ENCODE results near the gene GPSM1. TPM values are rescaled to one million over a fixed set of nuclear protein-coding genes. Genes with fewer than 3 reads are reported as not detected.
A peak's percentile ranks its signal among the peaks of the same experiment; 100 is the strongest.

GPSM1 gene
- total and polyA plus RNA-seq, 7 donors = 0.34 to 2.3 (median 1.3) TPM

DNA sequence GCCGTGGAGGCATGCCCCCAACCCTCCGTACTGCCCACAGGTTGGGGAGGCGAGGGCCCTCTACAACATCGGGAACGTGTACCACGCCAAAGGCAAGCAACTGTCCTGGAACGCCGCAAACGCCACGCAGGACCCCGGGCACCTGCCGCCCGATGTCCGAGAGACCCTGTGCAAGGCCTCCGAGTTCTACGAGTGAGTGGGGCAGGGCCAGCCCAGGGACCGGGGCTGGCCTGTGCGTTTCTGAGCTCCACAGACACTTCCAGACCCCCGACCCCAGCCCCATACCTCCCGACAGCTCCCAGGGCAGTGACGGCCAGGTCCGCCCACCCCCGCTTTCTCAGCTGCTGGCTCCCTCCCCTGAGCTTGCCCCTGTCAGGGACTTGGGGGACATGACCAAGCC, 9.5 kb downstream of the GPSM1 start:
- no peaks in the 10 kb centered on the region for H3K36me3 ChIP-seq (ENCODE audit: insufficient read depth in 1 of 2, low read depth in 1 of 2)
- no peaks in the 10 kb centered on the region for H3K9me3 ChIP-seq
- no peaks in the 10 kb centered on the region for H3K4me1 ChIP-seq
- intact Hi-C loops (cut with DNase I) = loop anchor here in 1 of 2 donors (10.0 kb wide), 1 partner anchor 298 kb away; no protein-coding TSS in a partner anchor
- no peak overlapping the region for H3K27ac ChIP-seq
- 92 to 93% (median 92%) methylated on average over 19 to 23 of the region's 23 CpGs for WGBS, 3 donors
- TF ChIP-seq, protein P1, sequence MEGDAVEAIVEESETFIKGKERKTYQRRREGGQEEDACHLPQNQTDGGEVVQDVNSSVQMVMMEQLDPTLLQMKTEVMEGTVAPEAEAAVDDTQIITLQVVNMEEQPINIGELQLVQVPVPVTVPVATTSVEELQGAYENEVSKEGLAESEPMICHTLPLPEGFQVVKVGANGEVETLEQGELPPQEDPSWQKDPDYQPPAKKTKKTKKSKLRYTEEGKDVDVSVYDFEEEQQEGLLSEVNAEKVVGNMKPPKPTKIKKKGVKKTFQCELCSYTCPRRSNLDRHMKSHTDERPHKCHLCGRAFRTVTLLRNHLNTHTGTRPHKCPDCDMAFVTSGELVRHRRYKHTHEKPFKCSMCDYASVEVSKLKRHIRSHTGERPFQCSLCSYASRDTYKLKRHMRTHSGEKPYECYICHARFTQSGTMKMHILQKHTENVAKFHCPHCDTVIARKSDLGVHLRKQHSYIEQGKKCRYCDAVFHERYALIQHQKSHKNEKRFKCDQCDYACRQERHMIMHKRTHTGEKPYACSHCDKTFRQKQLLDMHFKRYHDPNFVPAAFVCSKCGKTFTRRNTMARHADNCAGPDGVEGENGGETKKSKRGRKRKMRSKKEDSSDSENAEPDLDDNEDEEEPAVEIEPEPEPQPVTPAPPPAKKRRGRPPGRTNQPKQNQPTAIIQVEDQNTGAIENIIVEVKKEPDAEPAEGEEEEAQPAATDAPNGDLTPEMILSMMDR (IDR thresholded peaks at IDR 0.05) = no peak
- DNase-seq (no peak), ATAC-seq (no peak)
- peaks cover 0 to 5% (median under 1%) of the 10 kb centered on the region in 3 donors for H3K27me3 ChIP-seq (ENCODE audit: insufficient read depth in 3 of 3, low read length in 2 of 3)
- no peak overlapping the region for H3K4me3 ChIP-seq

DNA sequence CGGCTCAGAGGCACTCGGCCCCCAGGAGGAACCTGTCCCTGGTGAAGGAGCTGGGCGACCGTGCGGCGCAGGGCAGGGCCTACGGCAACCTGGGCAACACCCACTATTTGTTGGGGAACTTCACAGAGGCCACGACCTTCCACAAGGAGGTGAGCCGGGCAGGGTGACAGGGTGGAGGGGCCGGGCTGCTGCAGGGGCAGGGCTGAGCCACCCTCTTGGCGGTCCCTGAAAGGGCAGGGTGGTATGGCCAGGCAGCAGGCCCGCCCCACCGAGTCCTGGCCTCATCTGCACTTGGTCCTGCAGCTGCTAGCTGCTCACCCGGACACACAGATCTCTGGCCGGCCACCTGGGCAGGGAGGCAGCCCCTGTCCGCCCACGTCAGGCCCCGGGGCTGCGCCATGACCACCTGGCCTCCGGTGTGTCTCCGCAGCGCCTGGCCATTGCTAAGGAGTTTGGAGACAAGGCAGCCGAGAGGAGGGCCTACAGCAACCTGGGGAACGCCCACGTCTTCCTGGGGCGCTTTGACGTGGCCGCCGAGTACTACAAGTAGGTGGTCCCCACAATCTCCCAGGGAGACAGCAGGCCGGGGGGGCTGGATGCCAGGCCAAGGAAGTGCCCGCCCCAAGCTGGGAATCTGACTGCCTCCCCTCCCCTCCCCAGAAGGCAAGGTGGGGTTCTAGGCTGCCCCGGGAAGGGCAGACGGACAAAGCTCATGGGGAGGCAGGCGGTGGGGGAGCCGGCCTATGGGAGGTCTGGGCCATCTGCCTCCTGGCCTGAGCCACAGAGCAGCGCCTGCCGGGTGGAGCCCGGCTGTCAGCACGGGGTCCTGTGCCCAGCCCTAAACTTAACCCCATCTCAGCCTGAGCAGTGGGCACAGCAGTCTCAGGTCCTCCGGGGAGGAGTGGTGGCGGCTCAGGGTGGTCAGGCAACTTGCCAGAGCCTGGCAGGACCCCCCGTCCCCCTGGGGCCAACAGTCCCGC, 10.4 kb downstream of the GPSM1 start:
- peaks cover 0 to 12% (median 5%) of the 10 kb centered on the region in 3 donors for H3K27me3 ChIP-seq (ENCODE audit: insufficient read depth in 3 of 3, low read length in 2 of 3)
- H3K4me1 ChIP-seq = no peaks in the 10 kb centered on the region
- WGBS, 3 donors = 78 to 91% (median 80%) methylated on average over 36 to 43 of the region's 43 CpGs
- no peaks in the 10 kb centered on the region for H3K36me3 ChIP-seq (ENCODE audit: insufficient read depth in 1 of 2, low read depth in 1 of 2)
- no peak overlapping the region for H3K4me3 ChIP-seq
- no peak overlapping the region for H3K27ac ChIP-seq
- H3K9me3 ChIP-seq = no peaks in the 10 kb centered on the region
- intact Hi-C loops (cut with DNase I) = loop anchor here in 1 of 2 donors (10.0 kb wide), 1 partner anchor 297 kb away; no protein-coding TSS in a partner anchor
- TF ChIP-seq, protein P1 (IDR thresholded peaks at IDR 0.05) = no peak
- no peak for DNase-seq
- no peak for ATAC-seq

- intact Hi-C loops (cut with DNase I) = loop anchor here in 1 of 2 donors (10.0 kb wide), 1 partner anchor 296 kb away; no protein-coding TSS in a partner anchor
- WGBS, 3 donors = 92 to 94% (median 94%) methylated on average over 24 to 25 of the region's 25 CpGs
- Histone ChIP-seq H3K36me3 (ENCODE audit: insufficient read depth in 1 of 2, low read depth in 1 of 2) (no peaks in the 10 kb centered on the region), H3K9me3 (no peaks in the 10 kb centered on the region), H3K4me3 (no peak overlapping the region), H3K27ac (no peak overlapping the region), H3K4me1 (no peaks in the 10 kb centered on the region), H3K27me3 (ENCODE audit: insufficient read depth in 3 of 3, low read length in 2 of 3) (peaks cover 0 to 19% (median 5%) of the 10 kb centered on the region in 3 donors)
- ATAC-seq (no peak), DNase-seq (no peak)
- TF ChIP-seq, protein P1 (IDR thresholded peaks at IDR 0.05) = no peak
These were observed 11.2 kb downstream of the GPSM1 start for GRCh38 chr9:136338511-136338910.

DNA sequence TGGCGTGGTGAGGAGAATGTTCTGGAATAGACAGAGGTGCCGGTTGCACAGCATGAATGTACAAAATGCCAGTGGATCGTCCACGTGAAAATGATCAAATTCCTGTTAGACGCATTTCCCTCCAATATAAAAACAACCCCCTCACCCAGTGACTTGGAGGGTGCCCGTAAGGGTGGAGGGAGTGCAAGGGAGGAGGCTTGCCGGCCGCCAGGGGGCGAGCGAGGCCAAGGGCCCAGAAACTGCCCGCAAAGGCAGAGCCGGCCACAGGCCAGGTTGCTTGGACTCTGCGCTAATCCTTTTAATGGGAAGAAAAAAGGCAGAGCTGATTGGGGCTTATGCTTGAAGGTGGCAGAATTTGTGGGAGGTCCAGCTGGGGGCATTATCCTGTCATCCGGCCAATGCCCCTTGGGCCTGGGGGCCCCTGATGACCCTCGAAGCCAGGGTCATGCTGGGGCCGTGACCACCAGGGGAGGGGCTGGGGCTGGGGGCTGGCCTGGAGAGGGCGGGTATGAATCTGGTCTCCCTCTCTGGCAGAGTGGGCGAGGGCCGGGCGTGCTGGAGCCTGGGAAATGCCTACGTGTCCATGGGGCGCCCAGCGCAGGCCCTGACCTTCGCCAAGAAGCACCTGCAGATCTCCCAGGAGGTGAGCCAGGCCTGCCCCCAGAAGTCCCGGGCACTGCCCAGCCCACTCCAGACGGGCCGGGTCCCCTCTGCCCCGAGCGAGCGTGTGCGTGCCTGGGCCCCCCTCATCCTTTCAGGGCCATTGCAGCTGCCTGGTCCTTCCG, 12.0 kb downstream of the GPSM1 start:
- H3K27ac ChIP-seq = no peak overlapping the region
- intact Hi-C loops (cut with DNase I) = loop anchor here in 1 of 2 donors (1.0 to 10.0 kb wide), 2 partner anchors 61 to 295 kb away; partner anchors contain the start of gene SNAPC4
- TF ChIP-seq, protein P1 (IDR thresholded peaks at IDR 0.05) = peak; percentile 79

More for the DNA sequence above, 12.0 kb downstream of the GPSM1 start:
- Histone ChIP-seq H3K9me3 (no peaks in the 10 kb centered on the region), H3K27me3 (ENCODE audit: insufficient read depth in 3 of 3, low read length in 2 of 3) (peaks cover 0 to 25% (median 8%) of the 10 kb centered on the region in 3 donors), H3K36me3 (ENCODE audit: insufficient read depth in 1 of 2, low read depth in 1 of 2) (no peaks in the 10 kb centered on the region), H3K4me1 (no peaks in the 10 kb centered on the region), H3K4me3 (no peak overlapping the region)
- ATAC-seq = peak; percentile 72 to 88 (median 74)
- 73 to 77% (median 73%) methylated on average over 30 to 32 of the region's 32 CpGs for WGBS, 3 donors
- peak in 1 of 2 donors; percentile 80 for DNase-seq
